TTC549 (cell line): ENCODE data around the gene FAM168A.
"Not testable (repeated sequence)": the region's sequence is repeated elsewhere in the genome, so short reads cannot be mapped to it uniquely, and the experiment has no call there.

ENCODE experiments used
- FAIRE-seq: peaks from 2 replicates; lab custom pipeline; 2012; peaks lifted over from hg19 to GRCh38; lab: Jason Lieb, UNC

Gene FAM168A

DNA sequence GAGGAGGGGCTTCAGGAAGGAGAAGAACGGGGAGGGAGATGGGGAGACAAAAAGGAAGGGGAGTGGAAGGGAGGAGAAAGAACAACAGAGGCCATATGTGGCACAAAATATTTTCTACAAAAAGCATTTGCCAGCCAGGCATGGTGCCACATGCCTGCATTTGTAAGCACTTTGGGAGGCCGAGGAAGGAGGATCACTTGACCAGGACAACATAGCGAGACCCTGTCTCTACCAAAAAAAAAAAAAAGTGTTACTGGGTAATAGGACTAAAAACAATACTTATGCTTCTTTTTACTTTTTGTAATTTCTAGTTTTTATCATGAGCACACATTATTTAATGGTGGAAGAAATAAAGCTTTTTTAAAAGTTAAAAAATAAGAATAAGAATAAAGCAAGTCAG lies 5.3 kb downstream of the FAM168A start:
- FAIRE-seq = no peak

DNA sequence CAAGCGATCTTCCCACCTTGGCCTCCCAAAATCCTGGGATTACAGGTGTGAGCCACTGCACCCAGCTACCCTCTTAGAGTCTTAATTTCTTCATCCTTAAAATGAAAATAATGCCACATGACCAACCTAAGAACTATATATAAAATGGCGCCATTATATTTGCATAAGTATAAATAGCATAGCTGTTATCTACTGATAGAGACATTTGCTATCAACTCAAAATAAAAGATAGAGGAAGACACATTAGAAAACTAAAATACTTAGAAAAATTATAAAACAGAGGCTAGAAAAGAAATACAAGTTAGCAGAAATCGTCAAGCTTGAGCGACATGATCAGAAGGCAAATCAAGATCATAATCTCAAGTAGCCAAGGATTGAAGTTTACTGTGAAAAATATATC lies 6.2 kb downstream of the FAM168A start:
- FAIRE-seq = no peak

DNA sequence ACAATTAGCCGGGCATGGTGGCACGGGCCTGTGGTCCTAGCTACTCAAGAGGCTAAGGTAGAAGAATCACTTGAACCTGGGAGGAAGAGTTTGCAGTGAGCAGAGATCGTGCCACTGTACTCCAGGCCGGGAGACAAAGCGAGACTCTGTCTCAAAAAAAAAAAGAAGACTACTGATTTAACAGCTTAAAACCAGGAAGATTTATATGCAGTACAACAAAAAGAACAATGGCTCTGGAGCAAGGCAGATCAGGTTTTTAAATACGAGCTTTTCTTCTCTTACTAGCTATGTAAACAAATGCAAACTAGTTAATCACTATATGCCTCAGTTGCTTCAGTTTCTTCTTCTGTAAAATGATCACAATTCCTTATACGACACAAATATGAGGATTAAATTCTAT lies 6.9 kb downstream of the FAM168A start:
- no peak for FAIRE-seq

DNA sequence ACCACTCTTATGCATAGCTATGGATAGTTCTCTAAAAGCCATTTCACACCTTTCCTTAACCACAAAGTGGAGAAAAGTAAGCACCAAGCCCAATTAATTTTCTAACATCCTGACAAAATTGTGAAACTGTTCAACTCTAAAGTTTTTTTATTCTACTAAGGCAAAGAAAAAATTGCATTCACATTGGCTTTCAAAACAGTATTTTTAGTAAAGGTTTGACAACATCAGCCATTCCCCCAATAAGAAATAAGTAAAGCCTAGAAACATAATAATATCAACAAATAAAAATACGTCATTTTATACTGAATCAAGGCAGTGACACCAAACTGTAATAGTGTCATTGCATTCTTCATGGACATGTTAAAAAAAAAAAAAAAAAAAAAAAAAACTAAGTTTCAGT lies 11.1 kb downstream of the FAM168A start:
- FAIRE-seq = no peak

DNA sequence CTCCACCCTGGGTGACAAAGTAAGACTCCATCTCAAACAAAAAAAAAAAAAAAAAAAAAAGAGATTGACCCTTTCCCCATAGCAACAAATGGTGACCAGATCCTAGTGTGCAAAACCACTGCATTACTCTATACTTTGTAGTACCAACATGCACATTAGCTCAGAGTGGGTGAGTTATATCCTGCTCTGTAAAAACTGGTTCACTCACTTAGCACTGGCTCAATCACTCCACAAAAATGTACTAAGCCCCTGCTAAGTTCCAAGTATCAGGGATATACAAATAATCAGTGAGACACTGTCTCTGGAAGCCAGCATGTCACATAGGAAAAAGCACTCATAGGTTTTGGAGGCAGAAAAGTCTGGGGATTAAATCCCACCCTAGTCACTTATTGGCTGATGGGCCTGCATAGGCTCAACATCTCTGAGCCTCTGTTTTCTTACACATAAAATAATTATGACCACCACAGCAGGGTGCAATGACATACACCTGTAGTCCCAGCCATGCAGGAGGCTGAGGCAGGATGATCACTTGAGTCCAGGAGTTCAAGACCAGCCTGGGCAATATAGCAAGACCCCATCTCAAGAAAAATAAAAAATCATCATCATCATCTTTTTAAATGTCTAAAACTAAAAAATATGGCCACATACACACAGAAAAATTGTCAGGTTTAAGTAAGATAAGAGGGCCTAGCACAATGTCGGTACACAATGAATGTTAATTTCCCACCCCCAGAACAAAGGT lies 11.9 kb downstream of the FAM168A start:
- FAIRE-seq = no peak

DNA sequence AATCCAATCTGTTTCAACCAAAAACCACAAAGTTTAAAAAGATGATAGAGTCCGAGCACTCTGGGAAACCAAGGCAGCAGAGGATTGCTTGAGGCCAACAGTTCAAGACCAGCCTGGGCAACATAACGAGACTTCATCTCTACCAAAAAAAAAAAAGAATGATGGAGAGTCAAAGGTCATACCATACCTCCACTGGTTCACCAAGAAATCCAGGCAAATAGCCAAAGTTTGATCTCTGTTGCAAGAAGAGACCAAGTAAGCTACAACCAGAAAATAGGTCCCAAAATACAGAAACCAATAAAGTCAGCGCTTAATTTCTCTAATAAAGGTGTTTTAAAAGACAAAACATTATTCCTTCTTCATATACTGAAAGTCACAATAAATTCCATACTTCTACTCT lies 13.1 kb downstream of the FAM168A start:
- FAIRE-seq = no peak

DNA sequence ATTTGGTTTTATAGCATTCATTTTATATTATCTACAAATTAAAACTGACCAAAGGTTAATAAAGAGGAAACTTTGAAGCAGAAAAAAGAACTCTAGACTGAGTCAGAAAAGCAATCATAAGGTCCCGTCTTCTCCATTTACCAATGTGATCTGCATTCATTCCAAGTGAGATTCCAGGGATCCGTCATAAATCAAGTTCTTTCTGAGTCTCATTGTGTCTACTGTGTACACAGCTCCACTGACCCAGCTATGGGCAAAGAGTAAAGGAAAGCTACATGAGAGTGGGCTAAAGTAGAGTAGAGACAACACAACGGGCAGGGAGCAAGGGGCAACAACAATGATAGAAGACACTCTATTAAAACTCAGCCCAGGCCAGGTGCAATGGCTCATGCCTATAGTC lies 15.3 kb downstream of the FAM168A start:
- FAIRE-seq = no peak

DNA sequence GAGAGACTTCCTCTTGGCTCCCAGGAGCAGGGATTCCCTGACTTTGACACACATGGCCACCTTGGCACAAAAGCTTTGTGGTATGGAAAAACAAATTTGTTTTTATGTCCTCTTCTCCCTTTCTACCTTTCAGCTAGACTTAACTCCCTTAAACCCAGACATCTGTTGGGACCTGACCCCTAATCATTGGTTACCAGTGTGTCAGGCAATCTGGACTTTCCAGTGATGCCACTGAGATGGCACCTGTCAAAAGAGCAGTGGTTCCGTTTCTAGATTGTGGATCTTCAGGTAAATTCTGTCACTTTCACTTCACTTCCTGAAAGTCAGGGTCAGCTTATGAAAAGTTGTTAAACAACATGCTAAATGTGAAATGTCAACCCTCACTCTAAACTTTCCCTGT lies 17.2 kb downstream of the FAM168A start:
- FAIRE-seq = not testable (repeated sequence)

DNA sequence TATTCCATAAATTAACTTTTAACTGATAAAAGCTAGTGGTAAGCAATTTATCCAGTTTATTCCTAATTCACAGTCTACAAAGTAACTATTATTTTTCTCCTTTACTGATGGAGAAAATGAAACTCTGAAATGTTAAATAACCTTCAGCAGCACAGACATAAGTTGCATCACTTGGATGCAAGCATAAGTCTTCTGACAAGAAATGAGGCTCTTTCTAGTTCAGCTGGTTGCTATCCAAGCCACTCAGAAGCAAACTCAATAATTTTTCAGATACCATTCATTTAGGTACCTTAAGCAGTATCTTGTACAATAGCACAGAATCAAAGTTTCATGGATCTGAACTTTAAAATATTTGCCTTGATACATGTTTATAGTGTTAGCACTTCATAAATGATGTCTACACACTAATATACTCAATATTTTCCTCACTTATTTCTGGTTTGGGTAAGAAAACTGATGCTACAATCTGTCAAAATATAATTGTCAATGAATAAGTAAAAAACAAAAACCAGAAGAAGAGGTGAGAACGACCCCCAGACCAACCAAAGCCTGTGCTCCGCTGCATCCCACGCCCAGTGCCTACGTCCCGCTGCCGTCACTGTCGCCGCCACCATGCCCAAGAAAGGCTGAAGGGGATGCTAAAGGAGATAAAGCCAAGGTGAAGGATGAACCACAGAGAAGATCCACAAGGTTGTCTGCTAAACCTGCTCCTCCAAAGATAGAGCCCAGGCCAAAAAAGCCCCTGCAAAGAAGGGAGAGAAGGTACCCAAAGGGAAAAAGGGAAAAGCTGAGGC lies 18.1 kb downstream of the FAM168A start:
- FAIRE-seq = no peak

DNA sequence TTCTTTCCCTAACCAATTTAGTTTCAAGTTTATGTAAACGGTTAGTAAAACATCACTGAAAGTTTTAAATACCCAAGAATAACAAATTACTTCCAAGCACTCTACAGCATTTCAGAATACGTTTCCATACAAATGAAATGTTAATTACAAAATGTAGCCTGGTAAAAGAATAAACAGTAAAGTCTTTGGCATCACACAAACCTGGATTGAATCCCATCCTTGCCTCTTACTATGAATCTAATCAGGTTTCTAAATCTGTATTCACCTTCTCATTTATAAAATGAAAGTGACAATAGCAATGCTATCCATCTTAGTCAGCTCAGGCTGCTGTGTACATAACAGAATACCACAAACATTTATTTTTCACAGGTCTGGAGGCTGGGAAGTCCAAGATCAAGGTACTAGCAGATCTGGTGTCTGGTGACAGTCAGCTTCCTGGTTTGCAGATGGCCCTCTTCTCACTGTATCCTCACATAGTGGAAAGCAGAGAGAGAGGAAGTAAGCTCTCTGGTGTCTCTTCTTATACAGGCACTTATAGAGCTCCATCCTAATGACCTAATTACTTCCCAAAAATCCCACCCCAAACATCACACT lies 19.2 kb downstream of the FAM168A start:
- no peak for FAIRE-seq

DNA sequence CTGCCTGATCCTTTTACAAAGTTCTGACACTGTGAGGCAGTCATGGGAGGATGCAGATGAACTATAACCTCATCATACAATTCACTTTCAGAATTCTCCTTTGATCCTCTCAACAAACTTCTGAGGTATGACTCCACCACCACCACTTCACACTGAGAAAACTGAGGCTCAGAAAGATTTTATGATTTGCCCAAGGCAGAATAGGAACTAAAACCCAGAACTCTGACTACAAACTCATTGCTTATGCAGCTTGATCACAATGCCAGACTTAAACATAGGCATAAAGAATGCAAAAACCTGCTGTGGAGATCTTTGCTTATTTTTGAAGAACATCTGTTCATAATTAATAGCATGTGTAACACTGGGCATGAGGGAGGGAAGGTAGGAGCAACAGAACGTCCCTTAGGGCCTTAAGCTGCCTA lies 20.4 kb downstream of the FAM168A start:
- FAIRE-seq = no peak

DNA sequence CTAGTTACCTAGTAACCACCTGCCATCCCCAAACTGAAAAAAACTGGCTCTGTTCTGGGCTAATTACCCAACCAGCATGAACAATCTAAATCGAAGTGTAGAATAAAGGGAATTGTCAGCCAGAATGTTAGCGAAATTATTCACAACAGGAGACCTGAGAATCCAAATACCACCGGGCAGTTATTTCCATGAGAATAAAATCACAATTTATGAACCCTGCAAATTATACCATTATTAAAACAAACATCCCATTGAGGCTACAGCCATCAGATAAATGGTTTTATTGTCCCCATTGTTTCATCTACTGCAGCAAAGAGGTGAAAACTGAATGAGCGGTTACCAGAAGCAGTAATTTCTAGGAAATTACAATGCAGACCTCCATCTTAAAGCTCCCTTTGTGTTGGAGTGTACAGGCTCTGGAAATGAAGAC lies 21.7 kb downstream of the FAM168A start:
- FAIRE-seq = no peak

DNA sequence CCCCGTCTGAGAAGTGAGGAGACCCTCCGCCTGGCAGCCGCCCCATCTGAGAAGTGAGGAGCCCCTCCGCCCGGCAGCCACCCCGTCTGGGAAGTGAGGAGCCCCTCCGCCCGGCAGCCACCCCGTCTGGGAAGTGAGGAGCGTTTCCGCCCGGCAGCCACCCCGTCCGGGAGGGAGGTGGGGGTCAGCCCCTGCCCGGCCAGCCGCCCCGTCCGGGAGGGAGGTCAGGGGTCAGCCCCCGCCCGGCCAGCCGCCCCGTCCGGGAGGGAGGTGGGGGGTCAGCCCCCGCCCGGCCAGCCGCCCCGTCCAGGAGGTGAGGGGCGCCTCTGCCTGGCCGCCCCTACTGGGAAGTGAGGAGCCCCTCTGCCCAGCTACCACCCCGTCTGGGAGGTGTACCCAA lies 25.9 kb downstream of the FAM168A start:
- FAIRE-seq = not testable (repeated sequence)

DNA sequence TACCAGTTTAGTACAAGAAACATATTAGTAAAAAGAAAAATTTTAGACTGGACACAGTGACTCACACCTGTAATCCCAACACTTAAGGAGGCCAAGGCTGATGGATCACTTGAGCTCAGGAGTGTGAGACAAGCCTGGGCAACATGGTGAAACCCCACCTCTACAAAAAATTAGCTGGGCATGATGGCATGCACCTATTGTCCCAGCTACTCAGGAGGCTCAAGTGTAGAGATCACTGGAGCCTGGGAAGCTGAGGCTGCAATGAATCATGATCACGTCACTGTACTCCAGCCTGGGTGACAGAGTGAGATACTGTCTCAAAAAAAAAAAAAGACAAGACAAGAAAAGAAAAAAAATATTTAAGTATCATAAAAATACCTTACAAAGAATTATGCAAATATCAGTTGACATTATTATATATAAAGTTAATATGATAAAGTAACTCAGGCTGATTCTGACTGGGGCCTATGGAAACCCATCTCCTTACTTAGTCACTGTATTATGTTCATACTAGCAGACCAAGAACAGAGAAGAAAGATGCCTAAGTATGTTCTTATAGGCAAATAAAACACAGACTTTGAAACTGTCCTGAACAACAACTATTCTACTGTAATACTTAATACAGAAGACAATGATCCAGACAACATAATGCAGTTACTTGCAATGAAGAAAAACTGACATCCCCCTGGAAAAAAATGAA lies 27.3 kb downstream of the FAM168A start:
- no peak for FAIRE-seq

DNA sequence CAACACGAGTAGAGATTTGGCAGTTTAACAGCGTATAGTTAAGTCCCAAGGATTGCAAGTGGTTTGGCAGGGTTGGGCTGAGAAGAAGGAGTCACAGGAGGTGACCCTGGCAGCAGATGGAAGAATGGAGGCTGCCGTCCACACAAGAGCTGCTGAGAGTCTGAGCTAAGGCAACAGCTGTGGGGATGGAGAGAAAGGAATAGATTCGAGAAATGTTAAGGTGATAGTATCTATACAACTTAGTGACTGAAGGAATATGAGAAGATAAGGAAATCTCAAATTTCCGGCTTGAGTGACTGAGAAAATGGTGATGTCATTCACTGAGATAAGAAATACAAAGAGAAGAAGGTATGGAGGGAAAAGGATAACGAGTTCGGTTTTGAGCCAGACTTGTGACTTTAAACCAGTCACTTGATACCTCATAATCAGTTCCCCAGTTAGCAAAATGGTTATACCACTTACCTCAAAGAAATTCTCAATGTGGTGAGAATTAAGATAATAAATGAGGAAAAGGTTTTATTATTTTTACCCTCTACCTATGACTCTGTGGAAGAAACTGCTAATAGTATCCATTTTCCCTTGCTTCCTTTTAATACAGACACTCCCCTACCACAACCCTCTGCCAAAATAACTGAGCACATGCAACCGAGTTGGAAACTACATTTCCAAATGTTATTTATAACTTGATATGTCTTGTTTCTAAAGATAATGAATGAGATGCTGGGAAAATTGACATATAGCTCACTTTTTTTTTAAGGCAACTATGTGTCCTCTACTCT lies 30.7 kb downstream of the FAM168A start:
- FAIRE-seq = no peak

DNA sequence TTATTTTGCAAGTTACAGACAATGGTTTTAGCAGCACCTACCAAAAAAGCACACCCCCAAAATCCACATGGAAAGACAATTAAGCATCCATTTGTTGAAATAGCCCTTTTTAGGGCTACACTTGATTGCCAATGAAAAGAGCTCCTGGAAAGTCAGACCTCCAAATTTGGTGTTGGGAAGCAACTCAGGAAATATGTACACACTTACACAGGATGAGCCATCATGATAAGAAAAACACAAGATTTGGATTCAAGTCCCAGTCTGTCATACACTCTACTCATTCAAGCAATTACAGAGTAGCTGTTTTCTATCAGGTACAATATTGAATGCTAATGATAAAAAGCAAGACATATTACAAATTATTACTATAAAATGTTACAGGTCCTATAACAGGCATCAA lies 31.5 kb downstream of the FAM168A start:
- FAIRE-seq = no peak

DNA sequence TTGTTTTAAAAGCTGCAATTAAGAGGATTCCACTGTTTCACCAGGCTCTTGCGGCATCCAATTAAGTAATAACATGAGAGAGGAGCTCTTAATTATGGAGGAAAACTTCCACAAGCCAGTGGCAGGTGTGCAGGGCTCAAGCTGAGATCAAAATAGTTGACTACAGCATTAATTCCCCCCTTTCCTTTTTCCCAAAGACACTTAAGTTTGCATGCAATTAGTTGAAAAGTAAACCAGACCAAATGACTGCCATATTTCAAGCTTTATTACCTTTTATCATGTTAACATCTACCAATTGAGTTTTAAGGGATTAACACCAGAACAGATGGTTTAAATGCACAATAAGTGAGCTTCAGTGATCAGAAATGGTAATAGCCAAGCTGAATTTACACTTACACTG lies 32.1 kb downstream of the FAM168A start:
- FAIRE-seq = no peak

DNA sequence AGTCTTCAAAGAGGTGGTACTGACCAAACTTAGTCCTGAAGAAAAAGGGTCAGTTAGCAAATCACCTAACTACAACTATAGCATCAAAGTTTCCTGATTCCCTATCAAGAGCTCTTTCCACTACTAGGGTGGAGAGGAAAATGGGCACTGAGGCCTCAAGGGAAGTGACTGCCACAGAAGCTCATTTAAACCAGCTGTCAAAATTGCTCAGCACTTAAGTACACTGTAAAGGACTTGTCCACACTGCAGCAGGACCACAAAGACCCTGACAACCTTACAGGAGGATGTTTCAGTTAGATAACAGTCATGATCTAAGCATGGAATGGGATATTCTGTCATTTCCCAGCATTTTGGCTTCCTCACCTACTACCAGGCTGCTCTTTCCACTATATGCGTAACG lies 33.0 kb downstream of the FAM168A start:
- no peak for FAIRE-seq

DNA sequence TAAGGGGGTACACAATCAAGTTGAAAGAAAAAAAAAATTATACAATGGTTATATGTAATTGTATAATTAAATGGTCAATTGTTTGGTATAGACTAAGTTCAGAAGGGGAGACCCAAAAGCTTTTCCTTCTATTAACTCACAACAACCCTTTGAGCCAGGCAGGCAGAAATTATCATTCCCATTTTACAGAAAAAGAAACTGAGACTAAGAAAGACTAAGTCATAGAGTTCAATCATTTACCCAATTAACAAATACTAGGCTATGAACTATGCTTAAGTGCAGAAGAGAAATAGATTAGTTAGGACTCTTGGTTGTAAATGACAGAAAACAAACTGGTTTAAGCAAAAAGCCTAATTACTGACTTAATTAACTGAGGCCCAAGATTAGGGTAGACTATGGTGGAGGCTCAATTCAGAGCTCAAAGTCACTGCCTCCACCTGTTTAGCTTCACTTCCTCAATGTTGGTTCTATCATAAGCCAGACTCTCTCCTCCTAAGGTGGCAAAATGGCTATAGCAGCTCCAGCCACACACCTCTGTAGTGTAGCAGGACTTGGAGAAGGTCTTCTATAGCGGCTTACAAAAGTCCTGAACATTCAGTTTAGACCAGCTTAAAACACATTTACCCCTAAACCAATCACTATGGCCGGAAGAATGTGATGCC lies 34.2 kb downstream of the FAM168A start:
- FAIRE-seq = no peak

DNA sequence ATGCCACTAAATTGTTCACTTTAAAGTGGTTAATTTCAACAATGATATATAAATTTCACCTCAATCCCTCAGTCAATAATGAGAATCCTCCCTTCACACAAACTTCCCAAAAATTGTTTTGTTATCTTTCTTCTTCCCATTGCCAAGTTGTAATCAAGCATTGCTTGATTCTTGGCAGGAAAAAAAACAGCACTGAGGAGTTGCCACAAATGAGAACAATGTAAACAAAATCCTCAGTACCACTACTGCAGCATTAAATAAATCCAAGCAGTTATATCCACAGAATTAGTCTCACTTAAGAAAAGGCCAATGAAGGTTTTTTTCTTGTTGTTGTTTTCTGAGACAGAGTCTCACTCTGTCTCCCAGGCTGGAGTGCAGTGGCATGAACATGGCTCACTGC lies 38.2 kb downstream of the FAM168A start:
- no peak for FAIRE-seq

DNA sequence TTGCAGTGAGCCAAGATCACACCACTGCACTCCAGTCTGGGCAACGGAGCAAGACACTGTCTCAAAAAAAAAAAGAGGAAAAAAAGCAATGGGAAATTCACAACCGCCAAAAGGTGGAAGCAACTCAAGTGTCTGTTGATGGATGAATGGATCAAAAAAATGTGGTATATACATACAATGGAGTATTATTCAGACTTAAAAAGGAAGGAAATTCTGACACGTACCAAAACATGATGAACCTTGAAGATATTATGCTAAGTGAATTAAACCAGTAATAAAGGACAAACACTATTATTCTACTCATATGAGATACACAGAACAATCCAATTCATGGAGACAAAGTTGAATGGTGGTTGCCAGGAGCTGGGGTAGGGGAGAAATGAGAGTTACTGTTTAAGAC lies 40.9 kb downstream of the FAM168A start:
- no peak for FAIRE-seq

DNA sequence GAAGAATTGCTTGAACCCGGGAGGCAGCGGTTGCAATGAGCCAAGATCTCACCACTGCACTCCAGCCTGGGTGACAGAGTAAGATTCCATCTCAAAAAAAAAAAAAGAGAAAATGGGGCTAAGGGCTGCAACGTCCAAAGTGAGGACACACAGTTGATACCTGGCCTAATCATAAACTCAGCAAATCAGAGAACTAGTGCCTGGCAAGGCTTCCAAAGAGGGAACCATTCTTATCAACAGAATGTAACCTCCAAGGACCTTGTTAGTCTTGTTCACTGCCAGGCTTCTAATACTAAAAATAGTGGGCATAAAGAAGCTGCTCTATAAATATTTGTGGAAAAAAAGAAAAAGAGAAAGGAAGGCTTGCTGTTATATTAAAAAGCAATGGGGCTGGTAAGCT lies 42.3 kb downstream of the FAM168A start:
- FAIRE-seq = no peak
